ENCODE data around the gene PLA2G4A. TPM values are rescaled to one million over a fixed set of nuclear protein-coding genes. Genes with fewer than 3 reads are reported as not detected.

Gene PLA2G4A
- total RNA-seq, 4 donors from 2014 or later, result 8.7 to 32.7 (median 19.5) TPM

- no peak overlapping the region for H3K27ac ChIP-seq
- H3K4me1 ChIP-seq, result no peaks in the 10 kb centered on the region
- no peaks in the 10 kb centered on the region for H3K27me3 ChIP-seq
- no peaks in the 10 kb centered on the region for H3K9me3 ChIP-seq
- intact Hi-C loops (cut with DNase I; ENCODE audit: low total_unique reads), result no loop called here
- DNase-seq, result no peak
- no peak overlapping the region for H3K4me3 ChIP-seq
- H3K36me3 ChIP-seq, result no peaks in the 10 kb centered on the region
- TF ChIP-seq POLR2A (IDR thresholded peaks at IDR 0.05) (no peak), CTCF (IDR thresholded peaks at IDR 0.05) (no peak)
Measured at GRCh38 chr1:186953876-186954275, 125.1 kb downstream of the PLA2G4A start.

DNA sequence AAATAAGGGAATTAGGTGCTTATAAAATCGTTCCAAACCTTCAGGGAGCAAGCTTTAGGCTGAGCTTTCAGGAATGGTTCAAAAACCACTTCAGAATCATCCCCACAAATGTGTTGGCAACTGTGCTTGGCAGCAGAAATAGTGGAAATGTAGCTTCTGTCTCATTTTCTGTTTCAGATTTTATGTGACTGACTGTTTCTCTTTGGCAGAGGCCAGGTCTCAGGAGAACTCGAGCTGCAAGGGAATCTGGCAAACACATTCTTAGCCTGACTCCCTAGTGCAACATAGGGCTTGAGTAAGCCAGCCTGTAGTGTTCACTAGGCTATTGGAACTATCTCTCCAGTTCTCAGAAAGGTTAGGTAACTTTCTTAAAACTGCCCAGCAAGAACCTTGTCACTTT lies 128.6 kb downstream of the PLA2G4A start:
- DNase-seq, result no peak
- H3K27me3 ChIP-seq, result no peaks in the 10 kb centered on the region
- no peaks in the 10 kb centered on the region for H3K36me3 ChIP-seq
- no peaks in the 10 kb centered on the region for H3K4me1 ChIP-seq
- H3K9me3 ChIP-seq, result no peaks in the 10 kb centered on the region
- intact Hi-C loops (cut with DNase I; ENCODE audit: low total_unique reads), result no loop called here
- H3K27ac ChIP-seq, result no peak overlapping the region
- TF ChIP-seq POLR2A (IDR thresholded peaks at IDR 0.05) (no peak), CTCF (IDR thresholded peaks at IDR 0.05) (no peak)
- no peak overlapping the region for H3K4me3 ChIP-seq

- H3K4me3 ChIP-seq, result no peak overlapping the region
- no peaks in the 10 kb centered on the region for H3K9me3 ChIP-seq
- no peaks in the 10 kb centered on the region for H3K36me3 ChIP-seq
- intact Hi-C loops (cut with DNase I; ENCODE audit: low total_unique reads), result no loop called here
- no peaks in the 10 kb centered on the region for H3K4me1 ChIP-seq
- H3K27ac ChIP-seq, result no peak overlapping the region
- TF ChIP-seq CTCF (IDR thresholded peaks at IDR 0.05), result no peak
- no peak for TF ChIP-seq POLR2A (IDR thresholded peaks at IDR 0.05)
- no peaks in the 10 kb centered on the region for H3K27me3 ChIP-seq
- no peak for DNase-seq
Measured at GRCh38 chr1:186958520-186958919, 129.8 kb downstream of the PLA2G4A start.

DNA sequence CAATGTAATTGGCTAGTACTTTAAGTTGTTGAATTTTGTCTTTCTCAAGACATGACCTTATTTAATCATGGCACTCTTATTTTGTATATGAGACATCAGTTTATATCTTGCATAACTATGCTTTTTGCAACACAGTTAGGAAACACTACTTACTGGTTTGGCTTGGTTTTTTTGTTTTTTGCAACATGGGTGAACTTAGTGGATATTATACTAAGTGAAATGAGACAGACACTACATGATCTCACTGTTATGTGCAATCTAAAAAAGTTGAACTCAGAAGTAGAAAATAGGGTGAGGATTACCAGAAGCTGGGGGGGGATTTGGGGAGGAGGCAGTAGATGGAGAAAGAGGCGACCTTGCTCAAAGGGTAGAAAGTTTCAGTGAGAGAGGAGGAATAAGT lies 132.1 kb downstream of the PLA2G4A start:
- TF ChIP-seq CTCF (IDR thresholded peaks at IDR 0.05) (no peak), POLR2A (IDR thresholded peaks at IDR 0.05) (no peak)
- H3K9me3 ChIP-seq, result no peaks in the 10 kb centered on the region
- no peak for DNase-seq
- H3K27me3 ChIP-seq, result no peaks in the 10 kb centered on the region
- no peaks in the 10 kb centered on the region for H3K4me1 ChIP-seq
- no peak overlapping the region for H3K27ac ChIP-seq
- no peak overlapping the region for H3K4me3 ChIP-seq
- no peaks in the 10 kb centered on the region for H3K36me3 ChIP-seq
- intact Hi-C loops (cut with DNase I; ENCODE audit: low total_unique reads), result no loop called here

DNA sequence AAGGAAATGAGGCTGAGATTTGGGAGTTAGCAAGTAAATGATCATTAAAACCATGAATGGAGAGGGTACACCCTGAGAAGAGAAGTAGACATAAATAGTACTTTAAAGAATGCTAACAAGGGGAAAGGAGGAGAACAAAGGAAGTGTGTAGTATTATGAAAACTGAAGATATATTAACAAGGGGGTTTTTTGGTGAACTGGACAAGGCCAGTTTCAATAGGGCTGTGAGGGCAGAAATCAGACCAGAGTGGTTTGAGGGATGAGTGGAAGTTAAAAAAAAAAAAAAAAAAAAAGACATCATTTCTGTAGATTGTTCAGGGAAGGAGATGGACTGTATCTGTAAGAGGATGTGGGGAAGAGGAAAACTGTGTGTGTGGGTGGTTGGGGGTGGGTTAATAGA lies 137.1 kb downstream of the PLA2G4A start:
- DNase-seq, result no peak
- no peaks in the 10 kb centered on the region for H3K27me3 ChIP-seq
- no peak overlapping the region for H3K27ac ChIP-seq
- H3K36me3 ChIP-seq, result no peaks in the 10 kb centered on the region
- H3K4me1 ChIP-seq, result no peaks in the 10 kb centered on the region
- no peak overlapping the region for H3K4me3 ChIP-seq
- no peaks in the 10 kb centered on the region for H3K9me3 ChIP-seq
- intact Hi-C loops (cut with DNase I; ENCODE audit: low total_unique reads), result no loop called here
- TF ChIP-seq POLR2A (IDR thresholded peaks at IDR 0.05) (no peak), CTCF (IDR thresholded peaks at IDR 0.05) (no peak)
